Epidermal melanocyte (primary cell): ENCODE measurements around the gene SUZ12.
"Not testable (repeated sequence)": the region's sequence is repeated elsewhere in the genome, so short reads cannot be mapped to it uniquely, and the experiment has no call there.

Experiments used
- DNase-seq: peaks from one replicate; pipeline ENCODE4 v3.0.0; 2011; ENCODE audit warnings: low spot score; ENCODE audit not compliant: insufficient read length

The SUZ12 gene

GRCh38 chr17:31936615-31937609 is at the start of gene SUZ12:
TSS of gene SUZ12 (plus strand) at chr17:31937007. CDS start at chr17:31937247, 240 bp downstream.
- not testable (repeated sequence) for DNase-seq

- DNase-seq = no peak
Measured at GRCh38 chr17:31888124-31888523, 48.7 kb upstream of the SUZ12 start.

GRCh38 chr17:31900877-31901276 is 35.9 kb upstream of the SUZ12 start:
- DNase-seq = no peak

GRCh38 chr17:31902693-31903092 is 34.1 kb upstream of the SUZ12 start:
- DNase-seq = no peak

GRCh38 chr17:31903401-31903800 is 33.4 kb upstream of the SUZ12 start:
- DNase-seq = no peak

GRCh38 chr17:31907342-31907962 is 29.4 kb upstream of the SUZ12 start:
- DNase-seq = peak; percentile 41

GRCh38 chr17:31908386-31908785 is 28.4 kb upstream of the SUZ12 start:
- no peak for DNase-seq

GRCh38 chr17:31912705-31913104 is 24.1 kb upstream of the SUZ12 start:
- DNase-seq = not testable (repeated sequence)

- DNase-seq = no peak
Measured at GRCh38 chr17:31915456-31916100, 21.2 kb upstream of the SUZ12 start.

GRCh38 chr17:31916491-31917064 is 20.2 kb upstream of the SUZ12 start:
- no peak for DNase-seq

- DNase-seq = no peak
Measured at GRCh38 chr17:31917065-31917529, 19.7 kb upstream of the SUZ12 start.

GRCh38 chr17:31917721-31918120 is 19.1 kb upstream of the SUZ12 start:
- not testable (repeated sequence) for DNase-seq

GRCh38 chr17:31918701-31919128 is 18.1 kb upstream of the SUZ12 start:
- no peak for DNase-seq

- DNase-seq = no peak
Measured at GRCh38 chr17:31919802-31920525, 16.8 kb upstream of the SUZ12 start.

- DNase-seq = no peak
Measured at GRCh38 chr17:31926100-31926729, 10.6 kb upstream of the SUZ12 start.

- DNase-seq = no peak
Measured at GRCh38 chr17:31931756-31932155, 5.1 kb upstream of the SUZ12 start.

GRCh38 chr17:31935512-31935911 is 1.3 kb upstream of the SUZ12 start:
- no peak for DNase-seq

- not testable (repeated sequence) for DNase-seq
Measured at GRCh38 chr17:31937926-31938641, 1.3 kb downstream of the SUZ12 start.

- not testable (repeated sequence) for DNase-seq
Measured at GRCh38 chr17:31941916-31942315, 5.1 kb downstream of the SUZ12 start.

- DNase-seq = not testable (repeated sequence)
Measured at GRCh38 chr17:31942396-31942795, 5.6 kb downstream of the SUZ12 start.
